GM19324 (cell line): ENCODE data around the gene ELAC2.

ENCODE experiments used
- ATAC-seq: cut with Tn5 transposase; IDR thresholded peaks from one replicate; pipeline ENCODE4 v1.9.1; 2021; ENCODE audit warnings: mild to moderate bottlenecking, moderate library complexity; ENCODE audit not compliant: unreplicated experiment, low FRiP score

Gene ELAC2

GRCh38 chr17:12964162-12964561 lies 53.7 kb downstream of the ELAC2 start:
- ATAC-seq, result no peak

DNA sequence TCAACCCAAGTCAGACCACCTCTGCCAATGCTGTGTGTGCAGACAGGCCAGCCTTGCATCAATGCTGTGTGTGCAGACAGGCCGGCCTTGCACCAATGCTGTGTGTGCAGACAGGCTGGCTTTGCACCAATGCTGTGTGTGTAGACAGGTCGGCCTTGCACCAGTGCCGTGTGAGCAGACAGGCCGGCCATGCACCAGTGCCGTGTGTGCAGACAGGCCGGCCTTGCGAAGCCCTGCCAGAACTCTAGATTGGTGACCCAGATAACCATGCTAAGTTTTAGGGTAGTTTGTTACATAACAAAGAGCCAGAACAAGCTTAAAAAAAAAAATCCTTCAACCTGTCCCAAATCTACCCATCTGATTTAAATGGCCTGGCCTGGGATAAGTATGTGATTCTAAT lies 54.3 kb downstream of the ELAC2 start:
- no peak for ATAC-seq

DNA sequence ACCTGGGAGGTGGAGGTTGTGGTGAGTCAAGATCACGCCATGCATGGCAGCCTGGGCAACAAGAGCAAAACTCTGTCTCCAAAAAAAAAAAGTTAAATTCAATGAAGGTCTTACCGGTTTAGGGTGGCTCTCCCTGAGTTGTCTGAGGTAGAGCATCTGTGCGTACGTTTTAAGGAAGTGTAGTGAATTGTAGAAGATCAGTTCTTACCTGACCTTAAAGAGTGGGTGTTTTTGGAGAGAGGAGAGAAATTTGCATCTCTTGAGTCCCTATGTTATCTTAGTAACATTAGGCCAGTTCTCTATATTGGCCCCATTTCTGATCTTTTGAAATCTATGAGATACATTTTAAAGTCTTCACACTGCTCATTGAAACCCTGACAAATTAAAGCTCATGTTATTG lies 56.2 kb downstream of the ELAC2 start:
- no peak for ATAC-seq

DNA sequence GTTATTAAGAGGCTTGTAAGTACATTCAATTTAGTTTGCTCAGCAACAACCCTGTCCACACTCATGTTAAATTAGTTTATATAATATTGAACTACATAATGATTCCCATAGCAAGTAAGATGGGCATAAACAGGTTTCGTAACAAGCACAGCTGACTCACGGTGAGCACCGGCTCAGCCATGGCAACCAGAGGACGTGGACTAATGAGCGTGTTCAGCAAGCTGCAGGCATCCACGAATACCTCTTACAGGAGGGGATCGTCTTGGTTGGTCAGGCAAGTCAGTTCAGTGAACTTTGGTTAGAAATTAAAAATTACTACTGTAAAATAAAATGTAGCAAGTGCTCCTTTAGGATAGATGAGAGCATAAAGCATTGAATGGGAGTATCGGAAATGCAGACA lies 58.4 kb downstream of the ELAC2 start:
- ATAC-seq, result no peak

DNA sequence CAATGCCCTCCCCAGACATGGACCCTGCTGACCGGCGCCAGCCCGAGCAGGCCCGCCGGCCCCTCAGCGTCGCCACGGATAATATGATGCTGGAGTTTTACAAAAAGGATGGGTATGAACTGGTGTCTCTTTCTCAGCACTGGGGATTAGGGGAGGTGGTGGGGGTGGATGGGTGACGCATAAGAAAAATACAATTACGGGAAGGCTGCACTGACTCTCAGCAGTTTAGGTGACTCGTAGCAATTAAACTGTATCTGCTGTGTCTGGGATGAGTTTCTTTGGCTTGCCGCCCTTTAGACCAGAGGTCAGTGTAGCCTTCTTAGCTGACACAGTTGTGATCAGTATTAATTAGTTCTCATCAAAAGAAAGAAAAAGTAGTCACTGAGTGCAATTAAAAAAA lies 59.0 kb downstream of the ELAC2 start:
- ATAC-seq, result no peak

- ATAC-seq, result no peak
These were observed 62.3 kb downstream of the ELAC2 start for GRCh38 chr17:12955521-12955920.

GRCh38 chr17:12953156-12953555 lies 64.7 kb downstream of the ELAC2 start:
- ATAC-seq, result no peak

- no peak for ATAC-seq
These were observed 65.8 kb downstream of the ELAC2 start for GRCh38 chr17:12952012-12952411.

GRCh38 chr17:12947047-12947446 lies 70.8 kb downstream of the ELAC2 start:
- no peak for ATAC-seq
